CD8-positive, alpha-beta memory T cell (primary cell): ENCODE results near the gene LGALS3BP. TPM values are rescaled to one million over a fixed set of nuclear protein-coding genes. Genes with fewer than 3 reads are reported as not detected.

ENCODE experiments used
- CTCF ChIA-PET: fragments of 350-600 bp; sonication (Branson Sonifier 250); formaldehyde crosslinking; loops from one replicate; lab custom pipeline; 2021; ENCODE audit warnings: antibody characterized with exemption; lab: Charles Lee
- POLR2A ChIA-PET: fragments of 350-600 bp; sonication (Branson Sonifier 250); formaldehyde crosslinking; loops from one replicate; lab custom pipeline; 2021; ENCODE audit warnings: antibody characterized with exemption; lab: Charles Lee
- DNase-seq, 5 donors: peaks; one replicate each; pipeline versions ENCODE4 v3.0.0 to v3.0.0-alpha.2; 2020 to 2022; ENCODE audit warnings: mixed read lengths in 1 of 5
- H3K27ac ChIP-seq: one replicate; pipeline ENCODE4 v1.7.0; 2013; ENCODE audit warnings: low read depth, mild to moderate bottlenecking, low read length, moderate library complexity
- H3K27me3 ChIP-seq: 2 replicates; pipeline ENCODE4 v1.7.0; 2013; ENCODE audit warnings: low read length, mild to moderate bottlenecking; ENCODE audit not compliant: insufficient read depth, poor library complexity, severe bottlenecking
- H3K36me3 ChIP-seq: 2 replicates; pipeline ENCODE4 v1.7.0; 2013; ENCODE audit warnings: mild to moderate bottlenecking, low read length, moderate library complexity; ENCODE audit not compliant: insufficient read depth
- H3K4me1 ChIP-seq: 2 replicates; pipeline ENCODE4 v1.7.0; 2013; ENCODE audit warnings: mild to moderate bottlenecking, low read length, moderate library complexity; ENCODE audit not compliant: insufficient read depth
- H3K4me3 ChIP-seq: 2 replicates; pipeline ENCODE4 v1.7.0; 2013; ENCODE audit warnings: mild to moderate bottlenecking, low read length
- H3K9me3 ChIP-seq: 2 replicates; pipeline ENCODE4 v1.7.0; 2013; ENCODE audit warnings: mild to moderate bottlenecking, low read length
- H3K27ac Mint-ChIP-seq, 8 donors: one replicate each; pipeline ENCODE4 v1.8.0; 2020 to 2021; ENCODE audit warnings: mixed read lengths in 8 of 8, mild to moderate bottlenecking in 6 of 8, inconsistent platforms in 3 of 8, moderate library complexity in 3 of 8
- H3K27me3 Mint-ChIP-seq, 2 donors: one replicate each; pipeline ENCODE4 v1.8.0; 2020 to 2021; ENCODE audit warnings: mixed read lengths in 2 of 2, mild to moderate bottlenecking in 1 of 2, moderate library complexity in 1 of 2
- H3K36me3 Mint-ChIP-seq, 3 donors: one replicate each; pipeline ENCODE4 v1.8.0; 2020 to 2021; ENCODE audit warnings: mixed read lengths in 3 of 3, inconsistent platforms in 1 of 3, mild to moderate bottlenecking in 1 of 3
- H3K4me1 Mint-ChIP-seq, 3 donors: one replicate each; pipeline ENCODE4 v1.8.0; 2020 to 2021; ENCODE audit warnings: mixed read lengths in 3 of 3, inconsistent platforms in 1 of 3, mild to moderate bottlenecking in 1 of 3
- H3K4me3 Mint-ChIP-seq, 7 donors: one replicate each; pipeline ENCODE4 v1.8.0; 2020 to 2021; ENCODE audit warnings: mixed read lengths in 7 of 7, mild to moderate bottlenecking in 6 of 7, moderate library complexity in 4 of 7, inconsistent platforms in 2 of 7
- H3K9me3 Mint-ChIP-seq, 5 donors: one replicate each; pipeline ENCODE4 v1.8.0; 2020 to 2022; ENCODE audit warnings: mixed read lengths in 5 of 5, mild to moderate bottlenecking in 3 of 5, moderate library complexity in 2 of 5, inconsistent platforms in 1 of 5
- polyA plus RNA-seq: library from polyadenylated mRNA; unstranded; fragments of 300-500 nt; fragmentation: Illumina TruSeq; gene quantifications from one replicate; pipeline ENCODE4 v1.2.3, GENCODE V29; 2021
- total RNA-seq, 2 experiments: library from RNA; stranded (reverse); gene quantifications; one replicate each; pipeline ENCODE4 v1.2.3, GENCODE V29; 2021

LGALS3BP gene
- total and polyA plus RNA-seq, 3 experiments from 2014 or later, result 8.6 to 23.1 (median 9.1) TPM

GRCh38 chr17:78929908-78930775 lies 49.6 kb downstream of the LGALS3BP start:
- Mint-ChIP-seq H3K36me3 (no peaks in the 10 kb centered on the region), H3K4me1 (peaks cover 5 to 14% (median 10%) of the 10 kb centered on the region in 3 donors), H3K9me3 (no peaks in the 10 kb centered on the region), H3K27ac (no peak overlapping the region), H3K4me3 (no peak overlapping the region), H3K27me3 (peaks cover 16 to 22% of the 10 kb centered on the region in 2 donors)
- no peaks in the 10 kb centered on the region for H3K9me3 ChIP-seq
- H3K4me1 ChIP-seq, result peaks cover 4% of the 10 kb centered on the region
- ChIA-PET CTCF (no interaction called here), POLR2A (no interaction called here)
- H3K27me3 ChIP-seq, result peaks cover 7% of the 10 kb centered on the region
- H3K36me3 ChIP-seq, result no peaks in the 10 kb centered on the region
- no peak overlapping the region for H3K27ac ChIP-seq
- DNase-seq, result no peak
- H3K4me3 ChIP-seq, result no peak overlapping the region

- POLR2A ChIA-PET, result no interaction called here
- H3K27ac ChIP-seq, result no peak overlapping the region
- peaks cover 9% of the 10 kb centered on the region for H3K4me1 ChIP-seq
- H3K9me3 Mint-ChIP-seq, result no peaks in the 10 kb centered on the region
- peak overlapping the region in 2 of 7 donors; percentile 24 to 29 for H3K4me3 Mint-ChIP-seq
- peaks cover 23 to 27% of the 10 kb centered on the region in 2 donors for H3K27me3 Mint-ChIP-seq
- DNase-seq, result no peak
- H3K4me3 ChIP-seq, result no peak overlapping the region
- H3K27me3 ChIP-seq, result peaks cover 7% of the 10 kb centered on the region
- peaks cover 5 to 11% (median 6%) of the 10 kb centered on the region in 3 donors for H3K4me1 Mint-ChIP-seq
- H3K36me3 Mint-ChIP-seq, result no peaks in the 10 kb centered on the region
- H3K9me3 ChIP-seq, result no peaks in the 10 kb centered on the region
- no peaks in the 10 kb centered on the region for H3K36me3 ChIP-seq
- CTCF ChIA-PET, result interaction anchor here (0.7 kb wide), 1 partner anchor 440 kb away, joined by 5 read pairs; no protein-coding TSS in a partner anchor
- no peak overlapping the region for H3K27ac Mint-ChIP-seq
Observed at GRCh38 chr17:78925662-78926555, 53.8 kb downstream of the LGALS3BP start.

GRCh38 chr17:78925234-78925633 lies 54.5 kb downstream of the LGALS3BP start, which contains the start of gene TIMP2:
TIMP2 (minus strand) TSS chr17:78925387; CDS start chr17:78925088, 299 bp downstream.
- peaks cover 9% of the 10 kb centered on the region for H3K4me1 ChIP-seq
- no peaks in the 10 kb centered on the region for H3K9me3 ChIP-seq
- H3K27me3 Mint-ChIP-seq, result peaks cover 23 to 27% of the 10 kb centered on the region in 2 donors
- H3K36me3 Mint-ChIP-seq, result no peaks in the 10 kb centered on the region
- ChIA-PET POLR2A (no interaction called here), CTCF (no interaction called here)
- H3K27me3 ChIP-seq, result peaks cover 7% of the 10 kb centered on the region
- no peak within 1 kb of the TSS for H3K27ac Mint-ChIP-seq
- H3K4me1 Mint-ChIP-seq, result peaks cover 5 to 11% (median 6%) of the 10 kb centered on the region in 3 donors
- peak within 1 kb of the TSS; percentile 50 for H3K4me3 ChIP-seq
- peak within 1 kb of the TSS; percentile 10 to 91 (median 75) for H3K4me3 Mint-ChIP-seq
- H3K36me3 ChIP-seq, result no peaks in the 10 kb centered on the region
- peak; percentile 28 to 70 (median 54) for DNase-seq
- H3K27ac ChIP-seq, result no peak within 1 kb of the TSS
- H3K9me3 Mint-ChIP-seq, result peaks cover 0 to 2% (median 0%) of the 10 kb centered on the region in 5 donors

DNA sequence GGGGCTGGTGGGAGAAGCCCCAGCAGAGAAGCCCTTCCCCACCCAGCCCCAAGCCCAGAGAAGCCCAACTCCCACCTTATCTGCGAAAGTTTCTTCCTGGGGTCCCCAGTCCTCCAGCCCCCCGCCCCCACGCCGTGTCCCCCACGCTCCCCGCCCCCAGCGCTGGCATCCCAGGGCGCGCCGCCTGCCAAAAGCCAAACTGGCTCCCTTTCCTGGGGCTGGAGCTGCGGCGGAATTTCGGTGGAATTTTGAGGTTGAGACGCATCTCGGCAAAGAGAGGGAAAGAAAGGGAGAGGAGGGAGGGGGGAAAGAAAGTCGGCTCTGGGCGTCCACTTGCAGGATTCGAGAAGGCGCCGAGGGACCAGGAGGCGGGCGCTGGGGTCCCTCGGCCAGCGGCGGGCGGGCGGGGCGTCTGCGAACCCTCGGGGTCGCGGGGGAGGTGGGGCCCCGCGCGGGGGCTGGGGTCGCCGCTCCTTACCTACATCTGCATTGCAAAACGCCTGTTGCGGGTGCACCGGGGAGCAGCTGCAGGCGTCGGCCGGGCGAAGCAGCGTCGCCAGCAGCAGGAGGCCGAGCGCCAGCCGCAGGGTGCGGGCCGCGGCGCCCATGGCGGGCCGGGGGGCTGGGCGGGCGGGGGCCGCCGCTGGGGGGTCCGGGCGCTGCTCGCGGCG lies 55.1 kb downstream of the LGALS3BP start:
- peaks cover 0 to 4% (median 0%) of the 10 kb centered on the region in 5 donors for H3K9me3 Mint-ChIP-seq
- H3K27ac Mint-ChIP-seq, result no peak overlapping the region
- peaks cover 9% of the 10 kb centered on the region for H3K4me1 ChIP-seq
- H3K36me3 Mint-ChIP-seq, result no peaks in the 10 kb centered on the region
- CTCF ChIA-PET, result no interaction called here
- H3K27me3 Mint-ChIP-seq, result peaks cover 26 to 27% of the 10 kb centered on the region in 2 donors
- peak overlapping the region in 6 of 7 donors; percentile 43 to 91 (median 77) for H3K4me3 Mint-ChIP-seq
- no peak overlapping the region for H3K4me3 ChIP-seq
- no peak for DNase-seq
- H3K27ac ChIP-seq, result no peak overlapping the region
- H3K27me3 ChIP-seq, result peaks cover 7% of the 10 kb centered on the region
- POLR2A ChIA-PET, result no interaction called here
- no peaks in the 10 kb centered on the region for H3K36me3 ChIP-seq
- peaks cover 5 to 11% (median 6%) of the 10 kb centered on the region in 3 donors for H3K4me1 Mint-ChIP-seq
- no peaks in the 10 kb centered on the region for H3K9me3 ChIP-seq

DNA sequence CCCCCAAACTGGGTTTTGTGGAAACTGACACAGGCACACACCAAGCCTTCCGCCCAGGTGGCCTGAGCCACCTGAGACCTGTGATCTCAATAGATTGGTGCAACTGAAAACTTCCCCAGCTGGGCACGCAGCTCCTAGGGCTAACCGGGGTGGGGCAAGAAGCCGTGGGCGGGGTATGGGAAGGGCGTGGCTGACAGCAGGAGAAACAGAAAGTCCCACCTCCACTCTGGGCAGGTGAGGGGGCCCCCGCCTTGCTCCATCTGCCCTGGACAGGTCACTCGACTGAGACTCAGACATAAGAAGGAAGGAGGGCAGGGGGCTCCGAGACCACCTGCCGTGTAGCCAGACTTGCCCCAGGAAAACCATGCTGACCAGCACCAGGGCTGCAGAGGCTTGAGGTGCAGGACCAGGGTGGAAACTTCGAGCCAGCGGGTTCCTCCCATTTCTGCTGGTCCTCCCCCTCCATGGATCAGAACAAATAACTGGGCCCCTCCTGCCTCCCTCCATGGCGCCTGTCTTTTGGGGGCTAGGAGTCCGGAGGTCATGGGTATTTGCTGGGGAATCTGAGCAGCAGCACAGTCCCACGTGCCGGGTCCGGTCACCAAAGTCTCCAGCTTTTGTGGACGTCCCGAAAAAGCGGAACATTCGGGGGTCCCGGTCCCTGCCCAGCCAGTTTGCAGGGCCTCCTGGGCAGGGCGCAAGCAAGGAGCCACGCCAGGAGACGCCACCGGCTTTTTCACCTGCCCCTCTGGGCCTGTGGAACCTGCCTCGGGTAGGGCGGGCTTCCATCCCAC lies 55.9 kb downstream of the LGALS3BP start:
- Mint-ChIP-seq H3K27me3 (peaks cover 24 to 26% of the 10 kb centered on the region in 2 donors), H3K27ac (peak overlapping the region in 3 of 8 donors; percentile 50 to 68 (median 63)), H3K9me3 (peaks cover 0 to 4% (median 0%) of the 10 kb centered on the region in 5 donors), H3K4me3 (peak overlapping the region; percentile 10 to 91 (median 75)), H3K36me3 (no peaks in the 10 kb centered on the region), H3K4me1 (peaks cover 5 to 11% (median 6%) of the 10 kb centered on the region in 3 donors)
- no peaks in the 10 kb centered on the region for H3K36me3 ChIP-seq
- H3K27ac ChIP-seq, result no peak overlapping the region
- peaks cover 7% of the 10 kb centered on the region for H3K27me3 ChIP-seq
- peak; percentile 14 to 69 (median 42) for DNase-seq
- H3K9me3 ChIP-seq, result no peaks in the 10 kb centered on the region
- ChIA-PET POLR2A (no interaction called here), CTCF (no interaction called here)
- peak overlapping the region; percentile 50 for H3K4me3 ChIP-seq
- H3K4me1 ChIP-seq, result peaks cover 9% of the 10 kb centered on the region

DNA sequence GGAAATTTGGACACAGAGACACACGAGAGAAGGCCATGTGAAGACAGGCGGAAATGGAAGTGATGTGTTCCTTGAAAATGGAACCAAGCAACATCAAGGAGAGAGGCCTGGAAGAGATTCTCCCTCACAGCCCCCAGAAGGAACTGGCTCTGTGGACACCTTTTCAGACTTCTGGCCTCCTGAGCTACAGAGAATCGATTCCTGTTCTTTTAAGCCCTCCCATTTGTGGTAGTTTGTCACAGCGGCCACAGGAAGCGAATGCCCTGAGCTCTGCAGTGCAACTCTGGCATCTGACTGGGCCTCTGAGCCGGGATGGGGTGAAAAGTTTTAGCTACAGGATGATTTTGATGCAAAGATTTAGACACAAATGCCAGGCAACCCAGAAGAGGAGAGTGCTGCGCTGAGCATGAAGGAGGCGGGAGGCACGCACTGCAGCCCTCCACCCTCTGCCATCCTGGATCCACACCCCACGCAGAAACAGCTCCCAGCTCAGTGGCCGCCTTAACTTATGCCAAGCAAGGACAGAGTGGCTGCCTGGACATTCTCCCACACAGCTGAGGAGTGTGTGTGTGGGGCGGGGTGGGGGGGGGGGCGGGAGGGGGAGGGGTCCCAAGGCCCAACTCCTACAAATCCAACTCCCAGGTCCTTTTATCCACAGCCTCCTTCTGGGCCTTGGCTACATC lies 56.8 kb downstream of the LGALS3BP start:
- peaks cover 5 to 11% (median 6%) of the 10 kb centered on the region in 3 donors for H3K4me1 Mint-ChIP-seq
- peaks cover 24 to 27% of the 10 kb centered on the region in 2 donors for H3K27me3 Mint-ChIP-seq
- peaks cover 7% of the 10 kb centered on the region for H3K27me3 ChIP-seq
- H3K4me1 ChIP-seq, result peaks cover 9% of the 10 kb centered on the region
- peak overlapping the region; percentile 32 to 88 (median 50) for H3K4me3 Mint-ChIP-seq
- peaks cover 0 to 4% (median 0%) of the 10 kb centered on the region in 5 donors for H3K9me3 Mint-ChIP-seq
- no peak overlapping the region for H3K4me3 ChIP-seq
- H3K27ac ChIP-seq, result no peak overlapping the region
- POLR2A ChIA-PET, result no interaction called here
- CTCF ChIA-PET, result no interaction called here
- DNase-seq, result no peak
- H3K36me3 Mint-ChIP-seq, result no peaks in the 10 kb centered on the region
- no peaks in the 10 kb centered on the region for H3K9me3 ChIP-seq
- H3K36me3 ChIP-seq, result no peaks in the 10 kb centered on the region
- H3K27ac Mint-ChIP-seq, result peak overlapping the region in 1 of 8 donors; percentile 89
